Stimulated activated CD4-positive, alpha-beta T cell treated with anti-CD3 and anti-CD28 coated beads, Interleukin-4, amount 100 ng/mL, for 48 hours (primary cell): ENCODE measurements around the gene CHMP4B.

Experiments
- DNase-seq, 2 donors: peaks; one replicate each; pipeline ENCODE4 v3.0.0-alpha.2; 2020; ENCODE audit warnings: low read depth in 2 of 2

CHMP4B gene

DNA sequence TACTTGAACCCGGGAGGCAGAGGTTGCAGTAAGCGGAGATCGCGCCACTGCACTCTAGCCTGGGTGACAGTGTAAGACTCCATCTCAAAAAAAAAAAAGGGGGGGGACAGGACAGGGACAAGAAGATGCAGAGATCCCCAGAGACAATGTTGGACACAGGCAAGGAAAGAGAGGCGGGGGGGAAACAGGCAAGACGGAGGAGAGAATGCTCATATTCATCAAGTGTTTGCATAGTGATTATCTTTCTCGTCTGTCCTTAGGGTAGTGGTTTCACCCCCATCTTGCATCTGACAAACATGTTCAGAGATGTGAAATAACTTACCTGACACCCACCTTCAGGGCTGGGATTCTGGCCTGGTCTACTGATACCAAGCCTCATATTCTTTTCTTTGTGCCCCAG, 29.0 kb downstream of the CHMP4B start:
- no peak for DNase-seq

DNA sequence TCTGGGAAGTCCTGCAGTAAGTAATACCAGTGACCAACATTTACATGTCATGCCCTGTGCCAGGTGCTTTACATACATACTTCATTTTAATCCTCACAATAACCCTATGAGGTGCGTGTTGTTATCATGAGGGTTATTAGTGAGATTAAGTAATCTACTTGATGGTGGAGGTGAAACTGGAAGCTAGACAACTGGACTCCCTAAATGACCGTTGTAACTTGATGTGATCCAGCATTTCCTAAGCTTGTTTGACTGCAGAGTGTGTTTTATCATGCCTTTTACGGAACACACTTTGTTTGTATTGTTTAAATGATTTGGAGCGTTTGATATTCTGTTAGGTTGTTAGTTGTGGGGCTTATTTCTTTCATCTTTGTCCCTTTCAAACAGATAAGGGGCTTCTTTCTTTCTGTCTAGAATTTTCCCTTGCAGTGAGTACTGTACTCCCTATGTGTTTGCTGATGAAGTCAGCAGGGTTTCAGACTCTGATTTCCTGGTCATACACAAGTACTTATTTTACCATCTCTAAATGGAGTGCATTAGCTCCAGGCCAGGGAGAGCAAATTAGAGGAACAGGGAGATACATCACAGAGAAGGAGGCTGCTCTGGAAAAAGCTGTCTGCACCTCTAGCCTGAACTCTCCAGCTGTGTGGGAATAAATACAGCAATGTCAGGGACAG, 29.7 kb downstream of the CHMP4B start:
- no peak for DNase-seq

DNA sequence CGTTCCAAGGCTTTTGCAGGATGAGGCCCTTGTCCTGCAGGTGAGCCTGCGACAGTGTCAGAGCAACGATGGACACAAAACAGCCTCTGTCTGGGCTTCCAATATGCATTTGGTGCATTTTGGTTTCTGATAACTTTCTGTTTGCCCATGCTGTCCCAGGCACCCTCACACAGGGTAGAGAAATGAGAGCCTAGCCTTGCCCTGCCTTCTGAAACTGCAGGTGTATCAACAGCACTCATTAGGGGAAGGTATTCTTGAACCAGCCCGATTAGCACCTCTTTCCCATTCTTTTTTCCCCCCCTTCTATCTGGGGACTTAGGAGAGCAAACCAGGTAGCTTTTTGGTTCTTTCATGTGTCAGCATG, 30.3 kb downstream of the CHMP4B start:
- no peak for DNase-seq

DNA sequence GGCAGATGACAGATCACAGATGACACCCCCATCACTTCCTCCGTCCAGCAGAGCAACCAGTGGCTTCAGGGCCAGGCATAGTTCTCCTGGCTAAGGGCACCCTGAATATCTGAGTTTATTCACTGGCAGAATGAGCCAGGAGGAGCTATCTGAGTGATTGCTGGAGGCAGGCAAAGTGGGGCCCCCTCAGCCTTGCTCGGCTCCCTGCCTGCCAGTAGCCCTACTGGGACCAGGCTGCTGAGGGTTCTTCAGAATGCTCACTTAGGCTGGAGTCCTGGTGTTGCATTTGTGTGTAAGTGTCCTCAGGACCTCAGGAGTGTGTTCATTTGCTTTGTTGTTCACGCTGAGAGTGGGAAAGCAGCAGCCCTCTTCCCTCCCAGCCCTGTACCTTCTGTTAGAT, 31.2 kb downstream of the CHMP4B start:
- DNase-seq, result no peak

DNA sequence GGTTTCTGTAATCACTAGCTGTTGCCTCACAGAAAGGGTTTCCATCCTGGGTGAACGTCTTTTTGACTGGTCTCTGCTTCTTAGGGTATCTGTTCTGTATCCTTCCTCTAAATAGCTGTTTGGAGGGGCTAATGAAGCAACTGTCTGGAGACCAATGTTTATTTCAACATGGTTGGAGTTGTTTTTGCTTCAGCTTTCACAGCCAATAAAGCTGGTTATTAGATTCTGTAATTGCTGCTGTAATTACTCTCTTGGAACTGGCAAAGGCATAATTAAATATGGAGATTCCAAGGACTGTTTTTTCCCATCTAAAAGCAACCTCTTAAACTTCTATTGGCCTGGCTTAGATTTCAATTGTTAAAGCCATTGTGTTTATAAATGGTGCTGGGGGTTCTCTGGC, 31.9 kb downstream of the CHMP4B start:
- no peak for DNase-seq

DNA sequence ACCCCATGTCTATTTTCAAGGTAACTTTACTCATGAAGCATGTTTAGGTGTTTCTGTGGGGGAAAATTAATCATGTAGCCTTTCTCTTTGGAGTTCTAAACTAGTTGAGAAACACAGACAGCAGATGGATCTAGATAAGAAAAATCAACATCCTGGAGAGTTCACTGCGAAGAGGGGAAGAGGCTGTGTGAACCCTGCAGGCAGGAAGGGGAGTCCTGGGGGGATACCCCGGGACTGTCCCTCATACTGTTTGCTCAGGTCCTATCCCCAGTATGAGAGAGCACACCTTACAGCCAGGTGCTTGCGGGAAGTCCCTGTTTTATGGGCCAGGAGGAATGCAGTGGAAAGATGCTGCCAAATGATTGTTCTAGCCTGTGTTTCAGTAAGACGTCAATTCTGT, 32.7 kb downstream of the CHMP4B start:
- DNase-seq, result no peak

DNA sequence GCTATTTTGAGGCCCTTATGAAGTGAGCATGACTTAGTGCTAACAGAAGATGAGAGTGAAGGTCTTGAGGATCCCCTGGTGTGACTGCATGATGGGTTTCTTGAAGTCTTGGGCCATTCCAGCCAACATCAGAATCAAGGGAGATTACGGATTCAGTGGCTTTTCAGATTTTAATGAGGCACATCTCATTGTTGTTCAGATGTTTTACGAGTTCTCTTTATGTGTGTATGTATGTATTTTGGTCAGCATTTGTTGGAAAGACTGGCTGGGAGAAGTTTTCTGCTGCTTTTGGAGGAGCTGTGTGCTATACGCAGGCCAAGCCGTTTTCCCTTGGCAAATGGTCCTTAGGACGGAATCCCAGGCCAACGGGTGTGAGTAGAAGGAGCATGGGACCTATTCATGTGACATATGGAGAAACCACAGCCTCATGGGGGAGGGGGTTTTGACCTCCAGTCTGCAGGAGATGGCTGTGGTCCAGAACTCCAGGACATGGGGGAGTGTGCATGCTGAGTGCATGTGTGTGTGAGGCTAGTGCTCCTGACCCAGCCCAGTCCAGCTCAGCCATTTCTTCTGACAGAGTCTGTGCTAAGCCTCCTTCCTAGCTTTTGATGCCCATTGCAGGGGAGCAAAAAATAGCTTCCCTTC, 35.3 kb downstream of the CHMP4B start:
- DNase-seq, result no peak

DNA sequence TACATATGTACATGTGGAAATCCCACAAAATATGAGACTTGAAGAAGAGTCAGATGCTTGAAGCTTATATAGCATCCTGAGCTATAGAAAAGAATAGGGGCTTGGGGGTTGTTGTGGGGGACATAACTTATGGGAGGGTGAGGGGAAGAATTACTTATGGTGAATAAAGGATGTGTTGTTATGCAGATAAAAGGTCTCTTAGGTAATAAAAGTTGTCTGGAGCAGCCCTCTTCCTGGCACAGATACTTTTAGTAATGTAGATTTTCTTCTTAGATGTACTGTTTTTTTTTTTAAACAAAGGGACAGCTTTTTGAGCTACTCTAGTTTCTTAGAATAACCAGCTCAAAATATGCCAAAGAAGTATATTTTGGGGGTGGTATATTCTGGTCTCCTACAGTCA, 35.9 kb downstream of the CHMP4B start:
- no peak for DNase-seq

DNA sequence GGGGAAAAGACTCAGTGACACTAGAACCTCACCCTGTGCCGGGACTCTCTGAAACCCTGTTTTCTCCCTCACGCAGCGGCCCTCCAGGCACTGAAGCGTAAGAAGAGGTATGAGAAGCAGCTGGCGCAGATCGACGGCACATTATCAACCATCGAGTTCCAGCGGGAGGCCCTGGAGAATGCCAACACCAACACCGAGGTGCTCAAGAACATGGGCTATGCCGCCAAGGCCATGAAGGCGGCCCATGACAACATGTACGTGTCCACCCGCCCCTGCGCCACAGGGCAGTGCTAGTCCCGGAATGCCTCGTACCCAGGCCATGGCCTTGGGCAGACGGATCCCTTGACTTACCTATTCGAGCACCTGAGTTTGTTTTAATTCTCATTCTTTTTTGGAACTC, 37.2 kb downstream of the CHMP4B start:
- DNase-seq, result no peak

DNA sequence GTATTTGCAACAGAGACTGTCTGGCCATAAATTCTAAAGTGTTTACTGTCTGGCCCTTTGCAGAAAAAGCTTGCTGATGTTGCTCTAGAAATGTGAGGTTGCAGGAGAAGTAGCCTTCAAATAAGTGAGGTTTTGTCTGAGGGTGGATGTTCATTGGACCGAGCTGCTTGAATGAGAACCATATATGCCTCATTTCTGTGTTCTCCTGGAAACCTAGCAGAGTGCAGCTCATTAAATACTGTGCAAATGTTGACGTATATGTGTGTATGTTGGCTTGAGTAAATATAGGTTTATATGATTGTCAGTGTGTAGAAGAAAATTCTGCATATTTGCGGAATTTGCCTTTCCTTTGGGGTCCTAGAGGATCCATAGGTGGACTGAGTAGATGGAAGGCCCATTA, 39.0 kb downstream of the CHMP4B start:
- DNase-seq, result no peak

DNA sequence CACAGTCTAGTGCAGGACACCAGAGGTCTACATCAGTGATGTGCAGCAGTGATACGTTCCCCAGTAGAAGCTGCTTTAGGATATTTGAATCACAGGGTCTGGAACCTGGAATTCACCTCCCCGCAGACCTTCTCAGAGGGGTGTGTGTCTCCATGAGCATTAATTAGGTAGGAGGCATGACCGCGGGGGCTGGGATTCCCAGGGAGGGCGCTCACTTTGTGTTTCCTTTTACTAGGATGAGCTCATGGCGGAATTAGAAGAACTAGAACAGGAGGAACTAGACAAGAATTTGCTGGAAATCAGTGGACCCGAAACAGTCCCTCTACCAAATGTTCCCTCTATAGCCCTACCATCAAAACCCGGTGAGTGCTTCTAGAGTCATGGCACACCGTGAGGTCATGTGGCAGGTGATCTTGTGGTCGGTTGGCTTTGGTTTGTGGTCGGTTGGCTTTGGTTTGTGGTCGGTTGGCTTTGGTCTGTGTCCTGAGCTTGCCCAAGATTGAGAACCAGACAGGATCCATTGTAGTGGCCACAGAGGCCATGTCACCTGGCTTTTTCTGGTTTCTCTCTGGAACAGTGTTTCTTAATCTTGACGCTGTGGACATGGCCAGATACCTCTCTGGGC, 40.8 kb downstream of the CHMP4B start:
- no peak for DNase-seq

DNA sequence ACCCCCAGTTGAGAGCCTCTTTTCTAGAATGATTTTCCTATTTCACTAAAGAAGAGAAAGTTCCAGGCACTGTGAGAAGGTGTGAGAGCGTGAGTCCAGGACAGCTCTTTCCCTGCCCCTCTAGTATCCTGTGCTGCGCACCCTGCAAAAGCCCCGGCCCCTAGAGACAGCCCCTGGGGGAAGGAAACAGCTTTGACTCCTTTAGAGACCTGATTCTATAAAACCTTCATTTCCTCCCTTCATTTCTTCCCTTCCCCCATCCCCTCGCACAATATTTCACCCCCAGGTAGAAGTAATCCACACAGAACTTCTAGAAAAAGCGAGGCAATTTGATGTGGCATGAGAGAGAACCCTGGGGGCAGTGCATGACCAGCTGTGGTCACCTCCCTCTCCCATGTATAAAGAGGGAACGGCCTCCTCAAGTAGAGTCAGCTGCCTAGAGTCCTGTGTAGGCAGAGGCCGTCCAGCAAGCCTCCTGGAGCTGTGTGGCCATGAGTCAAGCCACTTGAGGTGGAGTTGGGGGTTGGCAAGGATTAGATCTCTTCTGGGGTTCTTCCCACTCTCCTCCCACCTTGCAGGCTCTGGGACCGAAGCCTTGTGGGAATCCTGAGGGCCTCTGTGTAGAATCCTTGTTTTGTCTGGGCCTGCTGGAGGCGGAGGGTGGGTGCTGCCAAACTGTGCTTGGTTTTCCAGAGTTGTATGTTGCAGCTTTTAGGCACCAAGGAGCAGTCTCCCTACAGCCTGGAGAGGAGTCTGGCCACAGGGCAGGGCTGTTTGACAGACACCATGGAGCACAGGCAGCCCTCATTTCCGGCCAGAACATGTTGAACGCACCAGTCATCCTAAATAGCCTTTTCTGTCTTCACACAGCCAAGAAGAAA, 41.7 kb downstream of the CHMP4B start:
- no peak for DNase-seq

DNA sequence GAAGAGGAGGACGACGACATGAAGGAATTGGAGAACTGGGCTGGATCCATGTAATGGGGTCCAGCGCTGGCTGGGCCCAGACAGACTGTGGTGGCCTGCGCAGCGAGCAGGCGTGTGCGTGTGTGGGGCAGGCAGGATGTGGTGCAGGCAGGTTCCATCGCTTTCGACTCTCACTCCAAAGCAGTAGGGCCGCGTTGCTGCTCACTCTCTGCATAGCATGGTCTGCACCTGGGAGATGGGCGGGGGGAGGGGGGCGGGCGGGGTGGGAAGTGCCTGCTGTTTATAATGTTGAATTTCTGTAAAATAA, 42.3 kb downstream of the CHMP4B start:
- no peak for DNase-seq

DNA sequence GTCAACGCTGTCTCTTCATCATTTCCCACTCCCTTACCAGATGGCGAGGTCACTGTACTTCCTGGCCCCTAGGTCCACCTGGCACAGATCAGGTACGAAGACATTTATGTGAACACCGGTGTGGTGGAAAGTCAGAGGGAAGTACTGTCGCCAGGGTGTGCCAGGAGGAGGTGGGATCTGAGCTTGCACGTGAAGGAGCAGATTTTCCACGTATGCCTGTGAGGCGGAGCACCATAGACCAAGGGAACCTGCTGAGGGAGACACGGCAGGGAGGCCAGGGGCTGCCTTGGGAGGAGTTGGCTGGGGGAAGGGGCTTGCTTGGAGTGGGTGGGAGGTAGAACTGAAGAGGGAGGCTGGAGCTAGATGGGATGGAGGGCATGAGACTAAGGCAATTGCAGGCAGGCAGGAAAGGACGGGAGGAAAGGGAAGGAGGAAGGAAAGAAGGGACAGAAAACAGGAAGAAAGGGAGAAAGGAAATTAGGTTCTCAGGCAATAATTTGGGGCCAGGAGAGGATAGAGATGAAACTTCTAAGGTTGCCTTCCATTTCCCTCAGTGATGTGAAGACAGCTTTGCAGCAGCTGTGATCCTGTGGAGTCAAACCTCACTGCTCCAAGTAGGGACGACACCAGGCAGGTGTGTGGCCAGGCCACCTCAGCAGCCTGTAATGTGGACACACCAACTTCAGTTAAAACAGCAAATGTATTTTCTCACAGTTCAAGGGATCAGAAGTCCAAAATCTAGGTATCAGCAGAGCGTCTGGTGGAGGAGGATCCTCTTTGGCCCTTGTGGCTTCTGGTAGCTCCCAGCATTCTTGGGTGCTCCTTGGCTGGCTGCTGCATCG, 46.8 kb downstream of the CHMP4B start:
- no peak for DNase-seq

DNA sequence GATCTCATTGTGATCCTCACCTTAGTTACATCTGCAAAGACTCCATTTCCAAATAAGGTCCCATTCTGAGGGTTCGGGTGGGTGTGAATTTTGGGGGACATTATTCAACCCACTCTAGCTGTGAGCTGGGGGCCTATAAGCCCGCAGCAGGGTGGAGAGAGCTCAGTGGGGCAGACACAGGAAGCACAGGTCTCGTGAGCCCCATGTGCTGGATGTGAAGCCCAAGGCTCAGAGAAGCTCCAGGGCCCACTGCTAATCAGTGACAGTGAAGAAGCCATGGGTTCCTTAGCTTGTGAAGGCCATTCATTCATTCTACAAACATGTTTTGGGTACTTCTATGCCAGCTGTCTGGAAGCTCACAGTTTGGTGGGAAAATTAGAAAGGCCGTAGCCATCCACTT, 47.5 kb downstream of the CHMP4B start:
- no peak for DNase-seq

DNA sequence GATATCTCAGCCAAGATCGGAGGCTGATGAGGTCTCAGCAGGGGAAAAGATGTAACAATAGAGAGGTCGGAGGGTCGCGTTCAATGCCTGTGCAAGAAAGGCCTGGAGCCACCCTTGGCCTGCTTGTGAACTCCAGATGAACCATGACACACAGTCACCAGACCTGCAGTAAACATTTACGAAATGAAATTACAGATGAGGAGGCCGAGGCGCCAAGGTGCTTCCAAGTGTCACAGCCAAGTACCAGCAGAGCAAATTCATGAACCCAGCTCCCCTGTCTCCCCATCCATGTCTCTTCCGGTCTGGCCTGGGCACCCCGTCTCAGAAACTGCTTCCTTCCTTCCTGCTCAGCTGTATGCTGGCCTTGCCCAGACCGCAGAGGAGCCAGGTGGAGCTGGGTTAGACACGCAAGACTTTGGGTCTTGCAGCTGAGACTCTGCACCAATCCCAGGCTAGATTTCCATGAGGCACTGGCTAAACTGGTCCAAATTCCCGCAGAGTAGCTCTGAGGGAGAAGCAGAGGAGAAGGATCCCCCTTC, 48.1 kb downstream of the CHMP4B start:
- DNase-seq, result no peak

DNA sequence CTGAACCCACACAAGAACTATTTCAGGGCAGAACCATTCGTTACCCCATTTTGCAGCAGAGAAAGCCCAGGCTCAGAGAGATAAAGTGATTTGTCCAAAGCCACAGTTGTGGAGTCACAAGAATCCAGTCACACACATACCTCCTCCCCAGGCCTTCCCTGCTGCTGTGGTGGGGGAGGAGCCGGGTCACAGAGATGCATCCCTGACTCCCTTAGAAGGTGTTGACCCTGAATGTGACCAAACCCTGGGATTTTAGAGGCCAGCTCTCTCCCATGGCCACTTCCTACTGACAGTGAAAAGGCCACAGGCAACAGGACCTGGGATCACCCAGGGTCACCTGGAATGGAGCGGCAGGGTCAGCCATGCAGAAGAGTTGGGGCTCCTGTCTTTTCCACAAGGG, 48.6 kb downstream of the CHMP4B start:
- DNase-seq, result no peak

DNA sequence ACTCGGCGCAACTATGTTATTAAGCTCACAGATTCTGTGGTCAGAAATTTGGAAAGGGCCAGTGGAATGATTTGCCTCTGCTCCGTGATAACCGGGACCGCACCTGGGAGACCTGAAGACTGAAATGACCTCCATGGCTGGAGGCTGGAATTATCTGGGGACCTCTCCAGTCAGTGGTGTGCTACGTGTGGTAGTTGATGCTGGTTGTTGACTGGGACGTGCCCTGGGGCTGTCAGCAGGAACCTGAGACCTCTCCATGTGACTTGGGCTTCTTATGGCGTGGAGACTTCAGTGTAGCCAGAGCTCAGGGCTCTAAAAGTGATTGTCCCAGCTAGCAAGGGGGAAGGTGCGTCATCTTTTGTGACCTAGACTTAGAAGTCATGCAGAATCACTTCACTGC, 50.3 kb downstream of the CHMP4B start:
- no peak for DNase-seq

DNA sequence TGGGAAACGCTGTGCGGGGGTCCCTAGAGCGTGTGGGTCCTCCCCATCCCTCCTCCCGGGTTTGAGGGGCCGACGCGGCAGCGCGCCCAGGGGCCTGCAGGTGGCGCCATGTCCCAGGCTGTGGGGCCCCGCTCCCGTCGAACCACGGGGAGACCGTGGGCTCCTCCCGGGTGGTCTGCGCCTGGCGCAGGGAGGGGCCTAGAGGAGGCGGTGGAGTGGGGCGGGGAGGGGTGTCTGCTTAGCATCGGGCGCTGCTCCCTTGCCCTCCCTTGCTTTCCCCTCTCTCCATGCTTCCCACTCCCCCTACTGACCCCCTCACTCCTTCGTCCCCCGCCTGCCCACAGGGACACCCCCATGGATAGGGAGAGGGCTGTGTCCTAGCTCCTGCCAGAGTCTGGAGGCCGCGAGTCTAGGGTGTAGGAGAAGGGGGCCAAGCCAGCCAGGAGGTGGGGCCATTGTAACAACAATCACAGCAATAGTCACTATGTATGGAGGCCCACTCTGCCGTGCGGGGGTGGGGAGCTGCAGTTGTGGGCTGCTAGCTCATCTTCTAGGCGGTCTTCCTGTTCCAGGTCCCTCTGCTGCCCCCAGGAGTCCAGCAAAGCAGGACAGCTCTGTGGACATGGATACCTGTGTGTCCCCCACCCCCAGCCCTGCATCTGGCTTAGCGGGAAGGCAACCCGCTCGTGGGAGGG, 51.7 kb downstream of the CHMP4B start:
- peak in 1 of 2 donors; percentile 47 for DNase-seq

DNA sequence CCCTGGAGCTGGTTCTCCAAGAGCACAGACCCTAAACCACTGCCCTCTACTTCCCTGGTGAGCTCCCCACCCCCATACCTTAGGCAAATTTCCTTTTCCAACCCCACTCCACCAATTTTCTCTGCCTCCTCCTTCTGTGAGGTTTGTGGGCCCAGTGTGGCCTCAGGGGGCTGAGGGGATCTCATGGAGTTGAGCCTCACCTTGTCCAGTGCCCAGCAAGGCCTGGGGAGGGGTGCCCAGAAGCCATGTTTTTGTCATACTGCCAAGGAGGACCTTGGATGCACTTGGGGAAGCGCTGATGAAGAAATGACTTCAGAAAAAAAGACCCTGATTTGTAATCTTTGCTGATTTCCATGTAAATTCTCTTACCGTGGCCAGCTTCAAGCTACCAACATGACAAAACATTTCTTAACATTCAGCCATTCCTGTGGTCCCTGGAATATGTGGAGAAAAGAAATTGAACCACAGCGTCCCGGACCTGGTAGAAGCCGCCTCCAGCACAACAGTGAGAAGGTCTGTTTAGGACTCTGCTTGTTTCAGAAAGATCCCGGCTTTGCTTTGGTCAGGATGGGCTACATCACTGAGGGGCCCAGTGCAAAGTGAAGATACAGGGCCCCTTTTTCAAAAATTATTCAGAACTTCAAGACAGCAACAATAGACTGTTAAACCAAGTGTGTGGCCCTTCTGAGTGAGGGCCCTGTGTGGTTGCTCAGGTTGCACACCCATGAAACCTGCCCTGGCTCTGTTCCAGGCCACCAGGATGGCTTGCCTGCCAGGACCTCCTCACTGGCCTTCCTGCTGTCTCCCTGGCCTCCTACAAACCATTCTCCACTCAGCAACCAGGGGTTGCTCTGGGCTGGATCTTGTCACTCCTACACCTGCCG, 52.5 kb downstream of the CHMP4B start:
- DNase-seq, result no peak
